Keratinocyte (primary cell): ENCODE measurements around the gene USH2A. TPM values are rescaled to one million over a fixed set of nuclear protein-coding genes. Genes with fewer than 3 reads are reported as not detected.
A peak's percentile ranks its signal among the peaks of the same experiment; 100 is the strongest.

Experiments used
- DNase-seq: peaks from one replicate; pipeline ENCODE4 v3.0.0-alpha.2; 2011; ENCODE audit warnings: low read depth, missing footprints, low spot score
- FAIRE-seq: peaks from 2 replicates; lab custom pipeline; 2011; peaks lifted over from hg19 to GRCh38; lab: Jason Lieb, UNC
- H2AFZ ChIP-seq: 2 replicates; pipeline ENCODE4 v1.6.0; 2012; ENCODE audit warnings: low read length, control low read depth, inconsistent platforms; ENCODE audit not compliant: control insufficient read depth
- H3K27ac ChIP-seq: 2 replicates; pipeline ENCODE4 v1.5.1; 2011; ENCODE audit warnings: low read length; ENCODE audit not compliant: control insufficient read depth, insufficient read depth
- H3K27me3 ChIP-seq: 3 replicates; pipeline ENCODE4 v1.6.0; 2011; ENCODE audit warnings: low read length; ENCODE audit not compliant: control insufficient read depth, insufficient read depth; ENCODE audit errors: extremely low read depth
- H3K36me3 ChIP-seq, 2 experiments: 2 replicates in 1 of 2; 3 replicates in 1 of 2; pipeline ENCODE4 v1.5.1; 2011; ENCODE audit warnings: low read length in 2 of 2, mild to moderate bottlenecking in 1 of 2; ENCODE audit not compliant: control insufficient read depth in 2 of 2, insufficient read depth in 2 of 2; ENCODE audit errors: extremely low read depth in 1 of 2
- H3K4me1 ChIP-seq: 3 replicates; pipeline ENCODE4 v1.5.1; 2011; ENCODE audit warnings: low read length; ENCODE audit not compliant: control insufficient read depth, insufficient read depth; ENCODE audit errors: extremely low read depth
- H3K4me2 ChIP-seq: 3 replicates; pipeline ENCODE4 v1.6.0; 2011; ENCODE audit warnings: low read depth, low read length; ENCODE audit not compliant: control insufficient read depth, insufficient read depth; ENCODE audit errors: extremely low read depth
- H3K4me3 ChIP-seq, 3 experiments: fragments of 200-600 bp in 1 of 3; sonication (generic) in 1 of 3; 2 replicates in 2 of 3; 3 replicates in 1 of 3; pipeline ENCODE4 v1.5.1; 2011 to 2016; ENCODE audit warnings: low read length in 3 of 3, mild to moderate bottlenecking in 3 of 3, control low read depth in 2 of 3, inconsistent platforms in 1 of 3, low read depth in 1 of 3, mixed read lengths in 1 of 3, mixed run types in 1 of 3, moderate library complexity in 1 of 3; ENCODE audit not compliant: control insufficient read depth in 2 of 3, insufficient read depth in 2 of 3; ENCODE audit errors: extremely low read depth in 1 of 3
- H3K79me2 ChIP-seq: 2 replicates; pipeline ENCODE4 v1.6.0; 2012; ENCODE audit warnings: low read length; ENCODE audit not compliant: control insufficient read depth, insufficient read depth
- H3K9ac ChIP-seq: 3 replicates; pipeline ENCODE4 v1.6.0; 2011; ENCODE audit warnings: low read length; ENCODE audit not compliant: control insufficient read depth, insufficient read depth; ENCODE audit errors: extremely low read depth
- H3K9me1 ChIP-seq: 3 replicates; pipeline ENCODE4 v1.6.0; 2011; ENCODE audit warnings: low read length; ENCODE audit not compliant: control insufficient read depth, insufficient read depth; ENCODE audit errors: extremely low read depth
- H3K9me3 ChIP-seq: 2 replicates; pipeline ENCODE4 v1.5.1; 2012; ENCODE audit warnings: low read depth, low read length; ENCODE audit not compliant: control insufficient read depth
- H4K20me1 ChIP-seq: 3 replicates; pipeline ENCODE4 v1.6.0; 2011; ENCODE audit warnings: low read length; ENCODE audit not compliant: control insufficient read depth, insufficient read depth; ENCODE audit errors: extremely low read depth
- EZH2 ChIP-seq: IDR thresholded peaks from one replicate; pipeline ENCODE4 v1.6.1; 2012; ENCODE audit warnings: inconsistent platforms, mild to moderate bottlenecking, low read length, moderate library complexity
- dilution Hi-C: fragments of 300-500 bp; cut with MboI; formaldehyde crosslinking; loops from one replicate; pipeline ENCODE4 v1.7.0; 2020; ENCODE audit warnings: low sequenced_read_pairs; ENCODE audit not compliant: extremely low pct_ligation_motif_present
- polyA minus RNA-seq, 3 experiments: library from RNA; depleted of rRNA, polyadenylated mRNA; stranded (reverse); fragments of >200 nt; gene quantifications; 1 replicate in 1 of 3; 2 replicates in 1 of 3; 3 replicates in 1 of 3; pipeline ENCODE4 v1.2.3, GENCODE V29; 2011
- polyA plus RNA-seq, 5 experiments: library from polyadenylated mRNA; depleted of rRNA in 3 of 5; stranded (reverse) in 3 of 5; stranded (forward) in 1 of 5; unstranded in 1 of 5; fragments of >200 nt; gene quantifications; 1 replicate in 1 of 5; 2 replicates in 3 of 5; 3 replicates in 1 of 5; pipeline versions ENCODE4 v1.2.1 to v1.2.3, GENCODE V29; 2011 to 2012; ENCODE audit warnings: missing spikeins in 2 of 5, low read depth in 1 of 5, low replicate concordance in 1 of 5
- TF ChIP-seq, protein P1 (sequence below), 3 experiments: IDR thresholded peaks in 1 of 3; conservative IDR thresholded peaks in 1 of 3; optimal IDR thresholded peaks in 1 of 3; 2 replicates in 2 of 3; 3 replicates in 1 of 3; pipeline versions ENCODE3 to v1.5.1; 2011; ENCODE audit warnings: low read length in 3 of 3, mild to moderate bottlenecking in 3 of 3, moderate library complexity in 2 of 3, control low read depth in 1 of 3, inconsistent platforms in 1 of 3; ENCODE audit not compliant: insufficient read depth in 2 of 3; ENCODE audit errors: extremely low read depth in 1 of 3

The USH2A gene
- polyA plus RNA-seq = under 0.01 TPM in 1 of 3 replicates, not detected in the others
- polyA plus RNA-seq (2011; ENCODE audit: low read depth) = not detected
- not detected in 2 replicates for polyA plus RNA-seq (2011; cell fraction: cytosol; rRNA removed)
- polyA plus RNA-seq (2011; cell fraction: nucleus; rRNA removed) = 0.01 TPM in 1 of 2 replicates, not detected in the other
- not detected in 2 replicates for polyA plus RNA-seq (2012; ENCODE audit: low replicate concordance)
- polyA minus RNA-seq = under 0.01 TPM in 1 of 3 replicates, not detected in the others
- not detected for polyA minus RNA-seq (2011; cell fraction: cytosol; rRNA and poly(A)+ RNA removed)
- polyA minus RNA-seq (2011; cell fraction: nucleus; rRNA and poly(A)+ RNA removed) = under 0.01 TPM in 1 of 2 replicates, not detected in the other

- dilution Hi-C loops = no loop called here
- Histone ChIP-seq H3K9me1 (no peaks in the 10 kb centered on the region), H2AFZ (no peak within 1 kb of the TSS), H3K27me3 (no peaks in the 10 kb centered on the region), H3K4me2 (no peak within 1 kb of the TSS), H3K9me3 (no peaks in the 10 kb centered on the region), H4K20me1 (no peaks in the 10 kb centered on the region), H3K27ac (no peak within 1 kb of the TSS), H3K79me2 (no peaks in the 10 kb centered on the region), H3K36me3 (no peaks in the 10 kb centered on the region), H3K4me1 (no peaks in the 10 kb centered on the region), H3K9ac (no peak within 1 kb of the TSS), H3K4me3 (no peak within 1 kb of the TSS)
- DNase-seq (no peak), FAIRE-seq (no peak)
- TF ChIP-seq EZH2 = no peak
- TF ChIP-seq, protein P1, sequence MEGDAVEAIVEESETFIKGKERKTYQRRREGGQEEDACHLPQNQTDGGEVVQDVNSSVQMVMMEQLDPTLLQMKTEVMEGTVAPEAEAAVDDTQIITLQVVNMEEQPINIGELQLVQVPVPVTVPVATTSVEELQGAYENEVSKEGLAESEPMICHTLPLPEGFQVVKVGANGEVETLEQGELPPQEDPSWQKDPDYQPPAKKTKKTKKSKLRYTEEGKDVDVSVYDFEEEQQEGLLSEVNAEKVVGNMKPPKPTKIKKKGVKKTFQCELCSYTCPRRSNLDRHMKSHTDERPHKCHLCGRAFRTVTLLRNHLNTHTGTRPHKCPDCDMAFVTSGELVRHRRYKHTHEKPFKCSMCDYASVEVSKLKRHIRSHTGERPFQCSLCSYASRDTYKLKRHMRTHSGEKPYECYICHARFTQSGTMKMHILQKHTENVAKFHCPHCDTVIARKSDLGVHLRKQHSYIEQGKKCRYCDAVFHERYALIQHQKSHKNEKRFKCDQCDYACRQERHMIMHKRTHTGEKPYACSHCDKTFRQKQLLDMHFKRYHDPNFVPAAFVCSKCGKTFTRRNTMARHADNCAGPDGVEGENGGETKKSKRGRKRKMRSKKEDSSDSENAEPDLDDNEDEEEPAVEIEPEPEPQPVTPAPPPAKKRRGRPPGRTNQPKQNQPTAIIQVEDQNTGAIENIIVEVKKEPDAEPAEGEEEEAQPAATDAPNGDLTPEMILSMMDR (optimal IDR thresholded peaks at IDR 0.05 in 1 of 3, IDR thresholded peaks at IDR 0.05 in 1 of 3, conservative IDR thresholded peaks at IDR 0.05 in 1 of 3; ENCODE audit: extremely low read depth in 1 of 3, insufficient read depth in 2 of 3, low read length in 3 of 3) = no peak
Measured at GRCh38 chr1:216422821-216423520, at the start of gene USH2A. Gene USH2A (minus strand): TSS chr1:216423448. CDS start chr1:216422336, 1,112 bp downstream.

GRCh38 chr1:216466162-216466801 is 43.0 kb upstream of the USH2A start:
- no peaks in the 10 kb centered on the region for H3K9me1 ChIP-seq
- DNase-seq (no peak), FAIRE-seq (no peak)
- H3K9ac ChIP-seq = no peak overlapping the region
- H3K79me2 ChIP-seq = no peaks in the 10 kb centered on the region
- no peaks in the 10 kb centered on the region for H4K20me1 ChIP-seq
- peak overlapping the region; percentile 50 for H3K4me2 ChIP-seq
- no peak overlapping the region for H3K27ac ChIP-seq
- H3K4me3 ChIP-seq = no peak overlapping the region
- peak overlapping the region; percentile 37 for H2AFZ ChIP-seq
- H3K4me1 ChIP-seq = peaks cover 17% of the 10 kb centered on the region
- TF ChIP-seq, protein P1 (optimal IDR thresholded peaks at IDR 0.05 in 1 of 3, IDR thresholded peaks at IDR 0.05 in 1 of 3, conservative IDR thresholded peaks at IDR 0.05 in 1 of 3; ENCODE audit: extremely low read depth in 1 of 3, insufficient read depth in 2 of 3, low read length in 3 of 3) = no peak
- no peak for TF ChIP-seq EZH2
- H3K27me3 ChIP-seq = no peaks in the 10 kb centered on the region
- no peaks in the 10 kb centered on the region for H3K9me3 ChIP-seq
- no peaks in the 10 kb centered on the region for H3K36me3 ChIP-seq
- dilution Hi-C loops = no loop called here
